Stimulated activated CD4-positive, alpha-beta T cell treated with anti-CD3 and anti-CD28 coated beads, Interleukin-12 subunit alpha, Interleukin-12 subunit beta, amount 100 ng/mL, for 24 hours (primary cell): ENCODE measurements around the gene PDS5A.
"Not testable (repeated sequence)": the region's sequence is repeated elsewhere in the genome, so short reads cannot be mapped to it uniquely, and the experiment has no call there.

Source experiments
- DNase-seq, 2 experiments: peaks; one replicate each; pipeline ENCODE4 v3.0.0-alpha.2; 2020; ENCODE audit warnings: low read depth in 2 of 2

The PDS5A gene

GRCh38 chr4:39970671-39971640 is 6.8 kb downstream of the PDS5A start:
- DNase-seq, result no peak

- no peak for DNase-seq
Observed at GRCh38 chr4:39963656-39964055, 14.1 kb downstream of the PDS5A start.

- no peak for DNase-seq
Observed at GRCh38 chr4:39961311-39961877, 16.3 kb downstream of the PDS5A start.

- DNase-seq, result no peak
Observed at GRCh38 chr4:39950861-39951481, 26.7 kb downstream of the PDS5A start.

- no peak for DNase-seq
Observed at GRCh38 chr4:39947963-39948362, 29.7 kb downstream of the PDS5A start.

GRCh38 chr4:39947417-39947816 is 30.3 kb downstream of the PDS5A start:
- DNase-seq, result no peak

GRCh38 chr4:39944245-39944644 is 33.5 kb downstream of the PDS5A start:
- not testable (repeated sequence) for DNase-seq

- no peak for DNase-seq
Observed at GRCh38 chr4:39942507-39942906, 35.2 kb downstream of the PDS5A start.

GRCh38 chr4:39941682-39942217 is 36.0 kb downstream of the PDS5A start:
- no peak for DNase-seq

- DNase-seq, result no peak
Observed at GRCh38 chr4:39937683-39938268, 39.9 kb downstream of the PDS5A start.

- no peak for DNase-seq
Observed at GRCh38 chr4:39936565-39937418, 40.9 kb downstream of the PDS5A start.

GRCh38 chr4:39933671-39934590 is 43.8 kb downstream of the PDS5A start:
- no peak for DNase-seq

GRCh38 chr4:39932776-39933402 is 44.8 kb downstream of the PDS5A start:
- DNase-seq, result no peak

GRCh38 chr4:39931441-39931901 is 46.2 kb downstream of the PDS5A start:
- no peak for DNase-seq

GRCh38 chr4:39928538-39928937 is 49.2 kb downstream of the PDS5A start:
- no peak for DNase-seq

- DNase-seq, result no peak
Observed at GRCh38 chr4:39924014-39924413, 53.7 kb downstream of the PDS5A start.

GRCh38 chr4:39922399-39922798 is 55.3 kb downstream of the PDS5A start:
- DNase-seq, result no peak

- no peak for DNase-seq
Observed at GRCh38 chr4:39913471-39913870, 64.2 kb downstream of the PDS5A start.

GRCh38 chr4:39910064-39910463 is 67.6 kb downstream of the PDS5A start:
- no peak for DNase-seq
